ENCODE results near the gene ARHGAP8. TPM values are rescaled to one million over a fixed set of nuclear protein-coding genes. Genes with fewer than 3 reads are reported as not detected.

Gene ARHGAP8
- polyA plus RNA-seq, 2 of the 4 experiments (the other 2 are of a cell fraction): 1.2 to 3.8 TPM

DNA sequence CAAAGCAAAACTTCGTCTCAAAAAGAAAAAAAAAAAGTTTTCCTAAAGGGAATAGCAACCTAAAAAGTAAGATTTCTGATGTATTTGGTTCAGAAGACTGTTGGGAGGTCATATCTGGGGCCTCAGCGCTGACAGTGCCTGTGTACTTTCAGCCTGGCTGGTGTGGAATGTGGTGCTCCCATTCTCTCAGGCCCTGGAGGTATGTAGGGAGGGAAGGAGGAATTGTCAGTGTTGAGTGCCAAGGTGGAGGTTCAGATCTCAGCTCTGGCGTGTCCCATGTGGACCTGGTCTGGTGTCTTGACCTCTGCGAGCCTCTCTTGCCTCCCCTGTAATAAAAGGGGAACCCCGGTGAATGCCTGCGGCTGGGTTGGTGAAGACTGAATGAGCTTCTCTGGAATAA, 28.0 kb upstream of the ARHGAP8 start (continued):
- TF ChIP-seq CBX8 (IDR thresholded peaks at IDR 0.05): no peak
- TF ChIP-seq HOXB13 (CRISPR knock-in tag; IDR thresholded peaks at IDR 0.05; ENCODE audit: low read depth): no peak
- TF ChIP-seq NPAS2 (CRISPR knock-in tag; IDR thresholded peaks at IDR 0.05; ENCODE audit: borderline replicate concordance): no peak
- TF ChIP-seq JUN (IDR thresholded peaks at IDR 0.05): no peak
- TF ChIP-seq RCOR1 (IDR thresholded peaks at IDR 0.05; ENCODE audit: low read depth, low read length): no peak
- no peak for TF ChIP-seq ZC3H11A (IDR thresholded peaks at IDR 0.05)
- no peak for TF ChIP-seq CEBPB (IDR thresholded peaks at IDR 0.05)
- TF ChIP-seq ELK1 (IDR thresholded peaks at IDR 0.05; ENCODE audit: low read depth, low read length): no peak
- TF ChIP-seq ZNF302 (CRISPR knock-in tag; IDR thresholded peaks at IDR 0.05): no peak

DNA sequence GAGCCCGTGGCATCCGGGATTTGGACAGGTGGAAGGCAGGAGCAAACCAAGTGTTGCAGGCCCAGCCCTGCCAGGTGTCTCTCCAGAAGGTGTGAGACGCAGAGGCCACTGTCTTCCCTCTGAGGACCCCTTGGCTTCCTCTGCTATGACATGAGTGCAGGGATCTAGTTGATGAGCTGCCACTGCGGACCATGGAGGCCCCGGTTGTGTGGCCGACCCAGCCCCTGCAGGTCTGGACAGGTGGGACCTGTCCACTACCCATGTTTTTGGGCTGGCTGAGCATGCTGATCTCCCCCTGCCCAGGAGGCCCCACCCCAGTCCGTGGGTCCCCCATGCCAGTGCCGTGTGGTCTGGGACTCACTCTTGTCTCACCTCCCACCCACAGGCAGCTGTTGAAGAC, 27.5 kb upstream of the ARHGAP8 start:
- DNase-seq (ENCODE audit: low read depth in 1 of 2, low spot score in 1 of 2): no peak
- TF ChIP-seq EP300 (IDR thresholded peaks at IDR 0.05): no peak
- no peak for TF ChIP-seq ZNF302 (CRISPR knock-in tag; IDR thresholded peaks at IDR 0.05)
- H3K4me2 ChIP-seq: no peak overlapping the region
- ChIA-PET POLR2A (no interaction called here), CTCF (interaction anchor here (1.2 to 2.3 kb wide), 4 partner anchors 11 to 41 kb away, joined by 3 to 23 read pairs (median 4); no protein-coding TSS in a partner anchor)
- H3K9me3 ChIP-seq: no peaks in the 10 kb centered on the region
- H3K4me3 ChIP-seq: no peak overlapping the region
- WGBS (ENCODE audit: missing lambda C conversion rate): 76% methylated on average over 4 of the region's 8 CpGs
- no peak for ATAC-seq
- H3K4me1 ChIP-seq: no peaks in the 10 kb centered on the region
- H3K27ac ChIP-seq: no peak overlapping the region
- no peak for FAIRE-seq

DNA sequence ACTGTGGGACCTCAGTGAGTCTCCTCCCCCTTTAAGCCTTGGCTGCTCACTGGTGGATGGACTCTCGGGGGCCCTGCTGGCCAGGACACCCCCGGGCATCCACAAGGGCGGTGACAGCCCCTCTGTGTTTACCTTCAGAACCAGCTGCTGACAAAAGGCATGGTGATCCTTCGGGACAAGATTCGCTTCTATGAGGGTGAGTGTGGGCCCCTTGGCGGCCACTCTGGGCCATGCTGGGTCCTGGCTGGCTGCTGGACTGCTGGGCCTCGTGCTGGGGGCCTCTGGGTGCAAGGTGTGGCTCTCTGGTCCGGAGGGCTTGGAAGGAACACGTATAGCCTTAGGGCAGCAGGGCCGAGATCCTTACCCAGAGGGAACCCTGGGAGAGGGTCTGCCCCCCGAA, 25.9 kb upstream of the ARHGAP8 start:
- POLR2A ChIA-PET: no interaction called here
- DNase-seq (ENCODE audit: low read depth in 1 of 2, low spot score in 1 of 2) (no peak), FAIRE-seq (no peak), ATAC-seq (no peak)
- Histone ChIP-seq H3K4me1 (no peaks in the 10 kb centered on the region), H3K4me2 (no peak overlapping the region), H3K27ac (no peak overlapping the region), H3K9me3 (no peaks in the 10 kb centered on the region), H3K4me3 (no peak overlapping the region)
- WGBS (ENCODE audit: missing lambda C conversion rate): 80% methylated on average over 3 of the region's 11 CpGs
- CTCF ChIA-PET: interaction anchor here (1.0 to 2.3 kb wide), 3 partner anchors 9 to 11 kb away, joined by 3 to 23 read pairs (median 10); no protein-coding TSS in a partner anchor
- TF ChIP-seq CHD2 (IDR thresholded peaks at IDR 0.05; ENCODE audit: low read length, partially characterized antibody) (no peak), SMC3 (IDR thresholded peaks at IDR 0.05) (no peak), EHMT2 (IDR thresholded peaks at IDR 0.05; ENCODE audit: low read depth) (no peak), REST (IDR thresholded peaks at IDR 0.05) (no peak), ZNF302 (CRISPR knock-in tag; IDR thresholded peaks at IDR 0.05) (no peak), RNF2 (IDR thresholded peaks at IDR 0.05; ENCODE audit: borderline replicate concordance, low read depth) (no peak), EHF (CRISPR knock-in tag; IDR thresholded peaks at IDR 0.05) (no peak), TFCP2L1 (CRISPR knock-in tag; IDR thresholded peaks at IDR 0.05) (no peak), ESRRA (IDR thresholded peaks at IDR 0.05; ENCODE audit: borderline replicate concordance, low read length) (no peak), MYC (IDR thresholded peaks at IDR 0.05; ENCODE audit: borderline replicate concordance, low read length) (no peak), ZFP36 (IDR thresholded peaks at IDR 0.05; ENCODE audit: borderline replicate concordance, partially characterized antibody) (no peak), JUN (IDR thresholded peaks at IDR 0.05) (no peak), SREBF2 (IDR thresholded peaks at IDR 0.05) (no peak), POLR2AphosphoS2 (conservative IDR thresholded peaks at IDR 0.05; ENCODE audit: low read length) (no peak), GATA3 (IDR thresholded peaks at IDR 0.05; ENCODE audit: borderline replicate concordance) (no peak), HOXB13 (CRISPR knock-in tag; IDR thresholded peaks at IDR 0.05; ENCODE audit: low read depth) (no peak)
- TF ChIP-seq, protein P1, sequence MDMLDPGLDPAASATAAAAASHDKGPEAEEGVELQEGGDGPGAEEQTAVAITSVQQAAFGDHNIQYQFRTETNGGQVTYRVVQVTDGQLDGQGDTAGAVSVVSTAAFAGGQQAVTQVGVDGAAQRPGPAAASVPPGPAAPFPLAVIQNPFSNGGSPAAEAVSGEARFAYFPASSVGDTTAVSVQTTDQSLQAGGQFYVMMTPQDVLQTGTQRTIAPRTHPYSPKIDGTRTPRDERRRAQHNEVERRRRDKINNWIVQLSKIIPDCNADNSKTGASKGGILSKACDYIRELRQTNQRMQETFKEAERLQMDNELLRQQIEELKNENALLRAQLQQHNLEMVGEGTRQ (IDR thresholded peaks at IDR 0.05): no peak
- TF ChIP-seq, protein P2, sequence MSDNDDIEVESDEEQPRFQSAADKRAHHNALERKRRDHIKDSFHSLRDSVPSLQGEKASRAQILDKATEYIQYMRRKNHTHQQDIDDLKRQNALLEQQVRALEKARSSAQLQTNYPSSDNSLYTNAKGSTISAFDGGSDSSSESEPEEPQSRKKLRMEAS (IDR thresholded peaks at IDR 0.05): no peak
- TF ChIP-seq, protein P3, sequence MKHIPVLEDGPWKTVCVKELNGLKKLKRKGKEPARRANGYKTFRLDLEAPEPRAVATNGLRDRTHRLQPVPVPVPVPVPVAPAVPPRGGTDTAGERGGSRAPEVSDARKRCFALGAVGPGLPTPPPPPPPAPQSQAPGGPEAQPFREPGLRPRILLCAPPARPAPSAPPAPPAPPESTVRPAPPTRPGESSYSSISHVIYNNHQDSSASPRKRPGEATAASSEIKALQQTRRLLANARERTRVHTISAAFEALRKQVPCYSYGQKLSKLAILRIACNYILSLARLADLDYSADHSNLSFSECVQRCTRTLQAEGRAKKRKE (CRISPR knock-in tag; IDR thresholded peaks at IDR 0.05; ENCODE audit: low read depth): no peak
- TF ChIP-seq, protein P4, sequence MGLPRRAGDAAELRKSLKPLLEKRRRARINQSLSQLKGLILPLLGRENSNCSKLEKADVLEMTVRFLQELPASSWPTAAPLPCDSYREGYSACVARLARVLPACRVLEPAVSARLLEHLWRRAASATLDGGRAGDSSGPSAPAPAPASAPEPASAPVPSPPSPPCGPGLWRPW (IDR thresholded peaks at IDR 0.05): no peak

All from A549 (cell line).